Endothelial cell of umbilical vein (primary cell): ENCODE results near the gene FBXO8. TPM values are rescaled to one million over a fixed set of nuclear protein-coding genes. Genes with fewer than 3 reads are reported as not detected.
A peak's percentile ranks its signal among the peaks of the same experiment; 100 is the strongest.

Source experiments
- BruUV-seq: library from RNA; stranded (reverse); fragments of 400-500 nt; replicated peaks from 2 replicates; lab custom pipeline; 2021; lab: Mats Ljungman, UMichigan
- CTCF ChIA-PET: fragments of 300-600, 350-600 bp; sonication (Branson Sonifier 250); formaldehyde crosslinking; loops from one replicate; lab custom pipeline; 2021; ENCODE audit warnings: antibody characterized with exemption, inconsistent platforms; lab: Charles Lee
- POLR2A ChIA-PET: fragments of 300-600, 350-600 bp; sonication (Branson Sonifier 250); formaldehyde crosslinking; loops from one replicate; lab custom pipeline; 2021; ENCODE audit warnings: antibody characterized with exemption, inconsistent platforms; lab: Charles Lee
- DNase-seq: peaks from one replicate; pipeline ENCODE4 v3.0.0-alpha.2; 2011; ENCODE audit warnings: low read depth, low spot score
- FAIRE-seq: peaks from 2 replicates; lab custom pipeline; 2011; peaks lifted over from hg19 to GRCh38; lab: Jason Lieb, UNC
- H2AFZ ChIP-seq: 2 replicates; pipeline ENCODE4 v1.6.0; 2012; ENCODE audit warnings: low read depth, low read length, control low read depth, inconsistent platforms
- H3K27ac ChIP-seq: 2 replicates; pipeline ENCODE4 v1.5.1; 2011; ENCODE audit warnings: low read depth, mild to moderate bottlenecking, control low read depth, low read length, moderate library complexity; ENCODE audit not compliant: insufficient read depth
- H3K27me3 ChIP-seq, 2 experiments: 2 replicates each; pipeline versions ENCODE4 v1.6.0 to v1.6.1; 2011; ENCODE audit warnings: low read length in 2 of 2, mixed read lengths in 1 of 2; ENCODE audit not compliant: control insufficient read depth in 2 of 2, insufficient read depth in 2 of 2
- H3K36me3 ChIP-seq, 2 experiments: 2 replicates in 1 of 2; 3 replicates in 1 of 2; pipeline ENCODE4 v1.5.1; 2011; ENCODE audit warnings: low read length in 2 of 2, mild to moderate bottlenecking in 1 of 2, moderate library complexity in 1 of 2; ENCODE audit not compliant: control insufficient read depth in 2 of 2, insufficient read depth in 2 of 2; ENCODE audit errors: extremely low read depth in 1 of 2
- H3K4me1 ChIP-seq: 3 replicates; pipeline ENCODE4 v1.5.1; 2011; ENCODE audit warnings: mild to moderate bottlenecking, low read length; ENCODE audit not compliant: control insufficient read depth, insufficient read depth; ENCODE audit errors: extremely low read depth
- H3K4me2 ChIP-seq: 2 replicates; pipeline ENCODE4 v1.6.1; 2011; ENCODE audit warnings: low read length, control low read depth, mixed read lengths; ENCODE audit not compliant: insufficient read depth
- H3K4me3 ChIP-seq, 3 experiments: fragments of 200-600 bp in 1 of 3; sonication (generic), shearing (Covaris generic) in 1 of 3; replicated peaks in 1 of 3; 2 replicates each; pipeline ENCODE4 v1.5.1; 2011 to 2016; ENCODE audit warnings: control low read depth in 3 of 3, low read length in 3 of 3, mild to moderate bottlenecking in 2 of 3, inconsistent platforms in 1 of 3, low read depth in 1 of 3, moderate library complexity in 1 of 3; ENCODE audit not compliant: insufficient read depth in 1 of 3
- H3K79me2 ChIP-seq: 2 replicates; pipeline ENCODE4 v1.6.0; 2012; ENCODE audit warnings: low read length, inconsistent platforms; ENCODE audit not compliant: control insufficient read depth, insufficient read depth
- H3K9ac ChIP-seq: replicated peaks from 2 replicates; pipeline ENCODE3; 2011; ENCODE audit warnings: low read length, control low read depth; ENCODE audit not compliant: insufficient read depth; ENCODE audit errors: extremely low read depth
- H3K9me1 ChIP-seq: replicated peaks from 3 replicates; pipeline ENCODE4 v1.6.0; 2011; ENCODE audit warnings: mild to moderate bottlenecking, low read length; ENCODE audit not compliant: control insufficient read depth, insufficient read depth; ENCODE audit errors: extremely low read depth
- H3K9me3 ChIP-seq: replicated peaks from 2 replicates; pipeline ENCODE4 v1.5.1; 2012; ENCODE audit warnings: low read length, inconsistent platforms; ENCODE audit not compliant: control insufficient read depth, insufficient read depth
- H4K20me1 ChIP-seq: replicated peaks from 2 replicates; pipeline ENCODE3; 2011; ENCODE audit warnings: mild to moderate bottlenecking, low read length; ENCODE audit not compliant: control insufficient read depth, insufficient read depth; ENCODE audit errors: extremely low read depth
- CTCF ChIP-seq, 2 donors: IDR thresholded peaks; 1 replicate in 1 of 2; 2 replicates in 1 of 2; pipeline ENCODE4 v1.5.1; 2011; ENCODE audit warnings: low read length in 2 of 2, mild to moderate bottlenecking in 2 of 2, moderate library complexity in 2 of 2, control low read depth in 1 of 2, inconsistent platforms in 1 of 2, low read depth in 1 of 2; ENCODE audit not compliant: insufficient read depth in 1 of 2; ENCODE audit errors: extremely low read depth in 1 of 2
- EZH2 ChIP-seq: IDR thresholded peaks from 2 replicates; pipeline ENCODE4 v1.6.1; 2012; ENCODE audit warnings: borderline replicate concordance, low read depth, mild to moderate bottlenecking, moderate library complexity, low read length, inconsistent platforms; ENCODE audit not compliant: severe bottlenecking
- FOS ChIP-seq: IDR thresholded peaks from 2 replicates; pipeline ENCODE4 v1.6.1; 2011; ENCODE audit warnings: mild to moderate bottlenecking, low read length, moderate library complexity, borderline replicate concordance; ENCODE audit not compliant: insufficient read depth
- GATA2 ChIP-seq: IDR thresholded peaks from 2 replicates; pipeline ENCODE4 v1.7.0; 2011; ENCODE audit warnings: low read depth, mild to moderate bottlenecking, moderate library complexity, mixed read lengths, low read length; ENCODE audit not compliant: insufficient read length, insufficient read depth
- JUN ChIP-seq: IDR thresholded peaks from 2 replicates; pipeline ENCODE4 v1.6.1; 2011; ENCODE audit warnings: borderline replicate concordance, low read depth; ENCODE audit not compliant: insufficient read length, insufficient read depth
- MAX ChIP-seq: IDR thresholded peaks from 2 replicates; pipeline ENCODE4 v1.6.1; 2011; ENCODE audit not compliant: insufficient read depth, insufficient read length
- MYC ChIP-seq: IDR thresholded peaks from one replicate; pipeline ENCODE4 v1.6.1; 2011; ENCODE audit warnings: mild to moderate bottlenecking, low read depth, low read length
- POLR2A ChIP-seq: IDR thresholded peaks from 2 replicates; pipeline ENCODE4 v1.6.1; 2012; ENCODE audit warnings: low read depth, mild to moderate bottlenecking, control low read depth, low read length
- POLR2AphosphoS5 ChIP-seq: IDR thresholded peaks from 2 replicates; pipeline ENCODE4 v1.6.1; 2012; ENCODE audit warnings: low read depth, mild to moderate bottlenecking, control low read depth, low read length, moderate library complexity; ENCODE audit not compliant: insufficient read depth
- dilution Hi-C: fragments of 300-500 bp; cut with MboI; formaldehyde crosslinking; loops from one replicate; pipeline ENCODE4 v1.15.0; 2019; ENCODE audit warnings: low sequenced_read_pairs; ENCODE audit not compliant: extremely low pct_ligation_motif_present
- intact Hi-C: fragments of 100-400 bp; cut with micrococcal nuclease; formaldehyde crosslinking; loops from one replicate; pipeline ENCODE4 v1.10.0; 2022
- polyA plus RNA-seq, 4 experiments: library from polyadenylated mRNA; depleted of rRNA in 3 of 4; stranded (reverse) in 3 of 4; unstranded in 1 of 4; fragments of >200 nt; gene quantifications; 2 replicates each; pipeline versions ENCODE4 v1.2.1 to v1.2.3, GENCODE V29; 2011 to 2012; ENCODE audit warnings: missing spikeins in 1 of 4
- total RNA-seq: library from RNA; stranded (reverse); gene quantifications from 2 replicates; pipeline ENCODE4 v1.2.3, GENCODE V29; 2021

FBXO8 gene
- total and polyA plus RNA-seq, 2 donors (not counting 3 experiments of a cell fraction or from before 2014, with no cell fraction given) = 9.9 to 14.5 TPM

- no peak overlapping the region for H3K9ac ChIP-seq
- no peak overlapping the region for H3K27ac ChIP-seq
- no peaks in the 10 kb centered on the region for H4K20me1 ChIP-seq
- dilution Hi-C loops (no loop called here), intact Hi-C loops (no loop called here)
- CTCF ChIA-PET = no interaction called here
- DNase-seq (peak; percentile 15), FAIRE-seq (no peak)
- POLR2A ChIA-PET = no interaction called here
- no peaks in the 10 kb centered on the region for H3K9me3 ChIP-seq
- H3K36me3 ChIP-seq = no peaks in the 10 kb centered on the region
- H3K4me2 ChIP-seq = no peak overlapping the region
- no peaks in the 10 kb centered on the region for H3K9me1 ChIP-seq
- no peak overlapping the region for H2AFZ ChIP-seq
- H3K27me3 ChIP-seq = no peaks in the 10 kb centered on the region
- no peaks in the 10 kb centered on the region for H3K4me1 ChIP-seq
- TF ChIP-seq FOS (peak; percentile 37), JUN (peak; percentile 27), EZH2 (no peak)
- BruUV-seq = no TSS peak
- H3K4me3 ChIP-seq = no peak overlapping the region
- no peaks in the 10 kb centered on the region for H3K79me2 ChIP-seq
Observed at GRCh38 chr4:174256277-174256713, 27.2 kb downstream of the FBXO8 start.

GRCh38 chr4:174255786-174256185, 27.7 kb downstream of the FBXO8 start:
- intact Hi-C loops (no loop called here), dilution Hi-C loops (no loop called here)
- H3K27me3 ChIP-seq = no peaks in the 10 kb centered on the region
- no peaks in the 10 kb centered on the region for H3K36me3 ChIP-seq
- H4K20me1 ChIP-seq = no peaks in the 10 kb centered on the region
- H3K4me3 ChIP-seq = no peak overlapping the region
- H3K9me3 ChIP-seq = no peaks in the 10 kb centered on the region
- no peak overlapping the region for H3K27ac ChIP-seq
- POLR2A ChIA-PET = no interaction called here
- FAIRE-seq = no peak
- H3K79me2 ChIP-seq = no peaks in the 10 kb centered on the region
- no peaks in the 10 kb centered on the region for H3K4me1 ChIP-seq
- CTCF ChIA-PET = no interaction called here
- no peak for TF ChIP-seq FOS
- no peak for TF ChIP-seq JUN
- no peak for TF ChIP-seq MYC
- no peak for TF ChIP-seq POLR2AphosphoS5
- no peak for TF ChIP-seq EZH2
- TF ChIP-seq CTCF (IDR thresholded peaks at IDR 0.05; ENCODE audit: extremely low read depth in 1 of 2, insufficient read depth in 1 of 2, low read depth in 1 of 2, low read length in 2 of 2) = no peak
- no peak for TF ChIP-seq GATA2
- TF ChIP-seq MAX = no peak
- TF ChIP-seq POLR2A = no peak
- no peaks in the 10 kb centered on the region for H3K9me1 ChIP-seq
- no peak overlapping the region for H3K9ac ChIP-seq
- DNase-seq = no peak
- H3K4me2 ChIP-seq = no peak overlapping the region
- BruUV-seq = no TSS peak
- no peak overlapping the region for H2AFZ ChIP-seq
